Measurements from ENCODE around the gene NRN1. TPM values are rescaled to one million over a fixed set of nuclear protein-coding genes. Genes with fewer than 3 reads are reported as not detected.
"Not testable (repeated sequence)": the region's sequence is repeated elsewhere in the genome, so short reads cannot be mapped to it uniquely, and the experiment has no call there.

Gene NRN1
- 5.2 TPM for polyA plus RNA-seq (2012; ENCODE audit: missing spikeins)

GRCh38 chr6:6006428-6007365, at the start of gene NRN1:
Gene NRN1, minus strand, starts transcription at chr6:6006925. Its CDS starts 176 bp downstream, at chr6:6006749.
- FAIRE-seq (no peak), DNase-seq (ENCODE audit: insufficient read length) (no peak)
- TF ChIP-seq POLR2AphosphoS5 (IDR thresholded peaks at IDR 0.05; ENCODE audit: low read depth, low read length): no peak
- no peak for TF ChIP-seq POLR2A (IDR thresholded peaks at IDR 0.05; ENCODE audit: low read depth, low read length)
- TF ChIP-seq TAF1 (IDR thresholded peaks at IDR 0.05; ENCODE audit: borderline replicate concordance, low read depth, low read length): no peak

DNA sequence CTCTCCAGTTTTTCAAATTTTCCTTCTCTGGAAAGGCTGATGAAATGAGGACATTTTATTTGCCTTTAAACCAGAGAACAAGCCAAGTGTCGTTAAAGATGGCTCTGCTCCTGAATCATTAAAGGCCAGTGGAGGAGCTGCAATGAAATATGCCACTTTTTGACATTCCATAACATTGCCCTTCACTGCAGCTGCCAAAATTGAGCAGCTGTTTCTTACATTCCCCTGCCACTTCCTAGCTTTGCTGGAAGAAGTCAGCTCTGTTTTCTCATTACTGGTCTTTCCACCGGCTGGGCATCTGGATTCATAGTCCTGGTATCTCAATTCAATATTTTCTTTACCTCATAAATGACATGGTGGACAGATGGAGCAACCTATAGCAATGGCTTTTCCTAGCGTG, 45.5 kb upstream of the NRN1 start:
- DNase-seq (ENCODE audit: insufficient read length) (no peak), FAIRE-seq (no peak)
- TF ChIP-seq POLR2AphosphoS5 (IDR thresholded peaks at IDR 0.05; ENCODE audit: low read depth, low read length) (no peak), TAF1 (IDR thresholded peaks at IDR 0.05; ENCODE audit: borderline replicate concordance, low read depth, low read length) (no peak), POLR2A (IDR thresholded peaks at IDR 0.05; ENCODE audit: low read depth, low read length) (no peak)

DNA sequence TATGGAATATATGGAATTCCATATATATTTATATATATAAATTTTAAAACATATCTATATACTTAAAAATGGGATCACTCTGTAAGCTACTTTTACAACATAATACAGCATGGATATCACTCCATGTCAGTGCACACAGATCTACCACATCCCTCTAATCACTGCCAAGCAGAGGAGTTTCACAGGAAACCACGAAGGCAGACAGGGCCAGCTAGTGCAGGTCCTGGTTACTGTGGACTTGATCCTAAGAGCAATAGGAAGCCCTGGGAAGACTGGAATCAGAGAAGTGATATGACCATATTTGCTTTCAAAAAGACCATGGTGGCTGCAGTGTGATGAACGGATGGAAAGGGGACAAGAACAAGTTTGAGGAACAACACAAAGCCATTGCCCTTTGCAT, 40.0 kb upstream of the NRN1 start:
- FAIRE-seq (no peak), DNase-seq (ENCODE audit: insufficient read length) (no peak)
- TF ChIP-seq POLR2AphosphoS5 (IDR thresholded peaks at IDR 0.05; ENCODE audit: low read depth, low read length): no peak
- no peak for TF ChIP-seq TAF1 (IDR thresholded peaks at IDR 0.05; ENCODE audit: borderline replicate concordance, low read depth, low read length)
- TF ChIP-seq POLR2A (IDR thresholded peaks at IDR 0.05; ENCODE audit: low read depth, low read length): no peak

DNA sequence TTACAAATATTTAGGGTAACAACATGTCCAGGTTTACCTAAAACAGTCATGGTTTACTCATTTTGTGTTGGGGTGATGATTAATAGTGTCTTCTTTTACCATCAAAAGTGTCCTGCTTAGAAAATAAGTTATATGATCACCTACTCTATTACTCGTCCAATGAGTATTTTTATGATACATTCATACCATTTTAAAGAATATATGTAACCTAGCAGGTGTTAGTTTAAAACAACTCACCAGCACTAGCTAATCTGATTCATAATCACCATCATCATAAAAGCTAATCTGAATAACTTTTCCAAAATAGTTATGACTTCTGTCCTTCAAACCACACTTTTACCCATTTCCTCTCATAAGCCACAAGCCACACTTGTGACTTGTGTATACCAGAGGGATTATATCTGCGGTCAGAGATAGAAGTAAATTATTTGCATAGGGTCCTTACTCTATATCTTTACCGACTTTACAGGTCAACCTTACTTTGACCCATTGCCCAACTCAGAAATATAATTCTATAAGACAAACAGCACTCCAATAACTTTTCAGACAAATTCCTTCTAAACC, 33.3 kb upstream of the NRN1 start:
- TF ChIP-seq POLR2A (IDR thresholded peaks at IDR 0.05; ENCODE audit: low read depth, low read length) (no peak), TAF1 (IDR thresholded peaks at IDR 0.05; ENCODE audit: borderline replicate concordance, low read depth, low read length) (no peak), POLR2AphosphoS5 (IDR thresholded peaks at IDR 0.05; ENCODE audit: low read depth, low read length) (no peak)
- no peak for DNase-seq (ENCODE audit: insufficient read length)

DNA sequence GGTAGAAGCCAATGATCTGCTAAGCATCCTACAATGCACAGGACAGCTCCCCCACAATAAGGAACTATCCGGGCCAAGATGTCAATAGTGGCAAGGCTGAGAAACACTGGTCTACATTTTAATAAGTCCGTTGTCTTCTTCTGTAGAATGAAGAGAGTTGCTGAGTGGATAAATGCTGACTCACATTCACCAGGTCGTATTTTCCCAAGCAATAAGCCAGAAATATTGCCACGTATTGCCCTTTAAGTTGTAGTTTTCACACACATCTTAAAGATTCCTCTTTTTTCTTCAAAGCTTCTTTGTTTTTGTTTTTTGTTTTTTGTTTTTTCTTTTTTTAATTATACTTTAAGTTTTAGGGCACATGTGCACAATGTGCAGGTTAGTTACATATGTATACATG, 30.5 kb upstream of the NRN1 start:
- DNase-seq (ENCODE audit: insufficient read length): no peak
- TF ChIP-seq POLR2AphosphoS5 (IDR thresholded peaks at IDR 0.05; ENCODE audit: low read depth, low read length): no peak
- no peak for TF ChIP-seq TAF1 (IDR thresholded peaks at IDR 0.05; ENCODE audit: borderline replicate concordance, low read depth, low read length)
- TF ChIP-seq POLR2A (IDR thresholded peaks at IDR 0.05; ENCODE audit: low read depth, low read length): no peak
- no peak for FAIRE-seq

More for the DNA sequence above, 33.3 kb upstream of the NRN1 start:
- no peak for FAIRE-seq

GRCh38 chr6:6033858-6034257, 27.1 kb upstream of the NRN1 start:
- no peak for DNase-seq (ENCODE audit: insufficient read length)
- no peak for TF ChIP-seq TAF1 (IDR thresholded peaks at IDR 0.05; ENCODE audit: borderline replicate concordance, low read depth, low read length)
- TF ChIP-seq POLR2A (IDR thresholded peaks at IDR 0.05; ENCODE audit: low read depth, low read length): no peak
- no peak for TF ChIP-seq POLR2AphosphoS5 (IDR thresholded peaks at IDR 0.05; ENCODE audit: low read depth, low read length)
- no peak for FAIRE-seq

- no peak for TF ChIP-seq TAF1 (IDR thresholded peaks at IDR 0.05; ENCODE audit: borderline replicate concordance, low read depth, low read length)
- TF ChIP-seq POLR2A (IDR thresholded peaks at IDR 0.05; ENCODE audit: low read depth, low read length): no peak
- TF ChIP-seq POLR2AphosphoS5 (IDR thresholded peaks at IDR 0.05; ENCODE audit: low read depth, low read length): no peak
Measured at GRCh38 chr6:6026513-6027205, 19.9 kb upstream of the NRN1 start.

GRCh38 chr6:6025736-6026135, 19.0 kb upstream of the NRN1 start:
- FAIRE-seq (no peak), DNase-seq (ENCODE audit: insufficient read length) (no peak)
- TF ChIP-seq POLR2AphosphoS5 (IDR thresholded peaks at IDR 0.05; ENCODE audit: low read depth, low read length): no peak
- TF ChIP-seq TAF1 (IDR thresholded peaks at IDR 0.05; ENCODE audit: borderline replicate concordance, low read depth, low read length): no peak
- TF ChIP-seq POLR2A (IDR thresholded peaks at IDR 0.05; ENCODE audit: low read depth, low read length): no peak

More at GRCh38 chr6:6026513-6027205, 19.9 kb upstream of the NRN1 start:
- FAIRE-seq (no peak), DNase-seq (ENCODE audit: insufficient read length) (no peak)

GRCh38 chr6:6024220-6024619, 17.5 kb upstream of the NRN1 start:
- no peak for FAIRE-seq
- TF ChIP-seq POLR2A (IDR thresholded peaks at IDR 0.05; ENCODE audit: low read depth, low read length): no peak
- TF ChIP-seq POLR2AphosphoS5 (IDR thresholded peaks at IDR 0.05; ENCODE audit: low read depth, low read length): no peak
- TF ChIP-seq TAF1 (IDR thresholded peaks at IDR 0.05; ENCODE audit: borderline replicate concordance, low read depth, low read length): no peak

GRCh38 chr6:6022841-6023240, 16.1 kb upstream of the NRN1 start:
- DNase-seq (ENCODE audit: insufficient read length); FAIRE-seq: not testable (repeated sequence)

More at GRCh38 chr6:6024220-6024619, 17.5 kb upstream of the NRN1 start:
- DNase-seq (ENCODE audit: insufficient read length): no peak

DNA sequence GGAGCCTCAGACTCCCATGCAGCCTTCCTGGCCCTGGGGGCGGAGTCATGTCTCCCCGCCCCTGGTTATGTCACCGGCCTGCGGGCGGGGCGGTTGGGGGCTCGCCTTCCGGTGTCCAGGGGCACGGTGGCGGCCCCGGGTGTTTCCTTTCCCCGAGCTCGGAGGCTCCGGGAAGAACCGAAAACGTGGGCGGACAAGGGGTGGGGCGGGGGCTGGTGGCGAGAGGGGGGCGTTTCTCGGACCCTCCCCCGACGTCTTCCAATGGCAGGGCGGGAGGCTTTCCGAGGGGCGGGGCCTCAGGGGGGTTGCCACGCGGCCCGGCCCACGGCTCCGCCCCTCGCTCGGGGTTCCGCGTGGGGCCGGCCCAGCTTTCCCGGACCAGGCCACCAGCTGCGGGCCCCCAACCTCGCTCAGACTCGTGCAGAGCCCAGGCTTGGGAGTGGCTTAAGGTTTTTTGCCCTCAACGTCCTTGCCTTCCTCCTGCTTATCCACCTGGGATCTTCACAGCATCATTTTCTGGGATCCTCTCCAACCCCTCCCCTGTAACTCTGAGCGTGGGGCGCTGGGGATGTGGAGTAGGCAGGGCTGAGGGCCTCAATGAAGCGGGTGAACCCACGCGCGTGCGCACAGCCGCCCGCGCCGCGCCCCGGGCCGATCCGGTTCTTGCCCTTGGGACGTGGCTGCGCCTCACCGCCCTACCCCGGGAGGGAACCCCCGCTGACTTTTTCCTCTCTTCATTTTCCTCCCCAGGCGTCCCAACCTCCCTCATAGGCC, 2.1 kb upstream of the NRN1 start:
- TF ChIP-seq POLR2A (IDR thresholded peaks at IDR 0.05; ENCODE audit: low read depth, low read length) (no peak), POLR2AphosphoS5 (IDR thresholded peaks at IDR 0.05; ENCODE audit: low read depth, low read length) (no peak), TAF1 (IDR thresholded peaks at IDR 0.05; ENCODE audit: borderline replicate concordance, low read depth, low read length) (no peak)
- DNase-seq (ENCODE audit: insufficient read length): peak; percentile 70
- peak; percentile 5 for FAIRE-seq

All from GM12892 (cell line).